RWPE2 (cell line): ENCODE results near the gene SEPTIN1.
"Not testable (repeated sequence)": the region's sequence is repeated elsewhere in the genome, so short reads cannot be mapped to it uniquely, and the experiment has no call there.

Experiments
- ATAC-seq: fragments of 200-7000 bp; cut with Tn5 transposase; 3 replicates; pipeline ENCODE4 v1.9.1; 2021; ENCODE audit warnings: low read depth
- DNase-seq: peaks from one replicate; pipeline ENCODE4 v3.0.0-alpha.2; 2020; ENCODE audit warnings: low spot score
- H3K27ac ChIP-seq: fragments of 450-650 bp; 2 replicates; pipeline ENCODE4 v1.5.1; 2017; ENCODE audit warnings: mild to moderate bottlenecking; ENCODE audit not compliant: poor library complexity, severe bottlenecking
- H3K27me3 ChIP-seq: fragments of 250-450 bp; sonication (Bioruptor Pico); 2 replicates; pipeline ENCODE4 v1.5.1; 2021; ENCODE audit warnings: mild to moderate bottlenecking, moderate library complexity; ENCODE audit not compliant: insufficient read depth, poor library complexity, severe bottlenecking
- H3K36me3 ChIP-seq: fragments of 250-450 bp; sonication (Bioruptor Pico); 2 replicates; pipeline ENCODE4 v1.5.1; 2020; ENCODE audit warnings: low read depth, mild to moderate bottlenecking, moderate library complexity
- H3K4me1 ChIP-seq: fragments of 250-450 bp; sonication (Bioruptor Pico); 2 replicates; pipeline ENCODE4 v1.5.1; 2021; ENCODE audit warnings: mild to moderate bottlenecking, moderate library complexity; ENCODE audit not compliant: insufficient read depth, poor library complexity, severe bottlenecking
- H3K4me3 ChIP-seq: fragments of 250-450 bp; sonication (Bioruptor Pico); 2 replicates; pipeline ENCODE4 v1.5.1; 2021; ENCODE audit warnings: mild to moderate bottlenecking, moderate library complexity; ENCODE audit not compliant: severe bottlenecking
- H3K9me3 ChIP-seq: fragments of 250-450 bp; sonication (Bioruptor Pico); 2 replicates; pipeline ENCODE4 v1.5.1; 2021; ENCODE audit warnings: mild to moderate bottlenecking, moderate library complexity; ENCODE audit not compliant: severe bottlenecking
- TF ChIP-seq, protein P1 (sequence below): fragments of 450-650 bp; IDR thresholded peaks from one replicate; pipeline ENCODE4 v1.5.1; 2017; ENCODE audit warnings: mild to moderate bottlenecking, moderate library complexity; ENCODE audit not compliant: poor library complexity, severe bottlenecking

SEPTIN1 gene

DNA sequence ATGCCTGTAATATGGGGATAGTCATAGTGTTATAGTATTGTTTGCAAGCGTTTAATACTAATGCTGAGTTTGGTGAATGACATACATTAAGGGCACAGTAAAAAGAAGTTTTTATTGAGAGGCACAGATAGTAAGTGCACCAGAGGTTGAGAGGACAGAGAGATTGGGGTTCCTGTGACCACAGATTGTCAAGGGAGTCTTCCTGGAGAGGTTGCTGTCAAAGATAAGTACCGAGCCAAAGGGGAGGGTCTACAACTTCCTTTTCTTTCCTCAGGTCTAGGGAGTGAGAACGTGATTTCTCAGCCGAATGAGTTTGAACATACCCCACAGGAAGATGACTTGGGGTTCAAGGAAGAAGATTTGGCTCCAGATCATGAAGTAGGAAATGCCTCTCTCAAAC is 14.7 kb upstream of the SEPTIN1 start:
- H3K4me1 ChIP-seq = no peaks in the 10 kb centered on the region
- H3K27ac ChIP-seq = no peak overlapping the region
- H3K27me3 ChIP-seq = no peaks in the 10 kb centered on the region
- DNase-seq (no peak), ATAC-seq (no peak)
- no peak overlapping the region for H3K4me3 ChIP-seq
- H3K36me3 ChIP-seq = peaks cover 7% of the 10 kb centered on the region
- TF ChIP-seq, protein P1, sequence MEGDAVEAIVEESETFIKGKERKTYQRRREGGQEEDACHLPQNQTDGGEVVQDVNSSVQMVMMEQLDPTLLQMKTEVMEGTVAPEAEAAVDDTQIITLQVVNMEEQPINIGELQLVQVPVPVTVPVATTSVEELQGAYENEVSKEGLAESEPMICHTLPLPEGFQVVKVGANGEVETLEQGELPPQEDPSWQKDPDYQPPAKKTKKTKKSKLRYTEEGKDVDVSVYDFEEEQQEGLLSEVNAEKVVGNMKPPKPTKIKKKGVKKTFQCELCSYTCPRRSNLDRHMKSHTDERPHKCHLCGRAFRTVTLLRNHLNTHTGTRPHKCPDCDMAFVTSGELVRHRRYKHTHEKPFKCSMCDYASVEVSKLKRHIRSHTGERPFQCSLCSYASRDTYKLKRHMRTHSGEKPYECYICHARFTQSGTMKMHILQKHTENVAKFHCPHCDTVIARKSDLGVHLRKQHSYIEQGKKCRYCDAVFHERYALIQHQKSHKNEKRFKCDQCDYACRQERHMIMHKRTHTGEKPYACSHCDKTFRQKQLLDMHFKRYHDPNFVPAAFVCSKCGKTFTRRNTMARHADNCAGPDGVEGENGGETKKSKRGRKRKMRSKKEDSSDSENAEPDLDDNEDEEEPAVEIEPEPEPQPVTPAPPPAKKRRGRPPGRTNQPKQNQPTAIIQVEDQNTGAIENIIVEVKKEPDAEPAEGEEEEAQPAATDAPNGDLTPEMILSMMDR = no peak
- no peaks in the 10 kb centered on the region for H3K9me3 ChIP-seq

DNA sequence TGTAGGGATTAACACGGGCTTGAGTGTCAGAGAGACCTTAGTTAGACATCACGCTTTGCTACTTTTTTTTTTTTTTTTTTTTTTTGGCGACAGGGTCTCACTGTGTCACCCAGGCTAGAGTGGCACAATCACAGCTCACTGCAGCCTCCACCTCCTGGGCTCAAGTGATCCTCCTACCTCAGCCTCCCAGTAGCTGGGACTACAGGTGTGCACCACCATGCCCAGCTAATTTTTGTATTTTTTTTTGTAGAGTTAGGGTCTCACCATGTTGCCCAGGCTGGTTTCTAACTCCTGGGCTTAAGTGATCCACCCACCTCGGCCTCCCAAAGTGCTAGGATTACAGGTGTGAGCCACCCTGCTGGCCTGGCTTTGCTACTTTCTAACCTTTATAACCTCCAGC is 14.3 kb upstream of the SEPTIN1 start:
- peak overlapping the region; percentile 95 for H3K4me3 ChIP-seq
- not testable (repeated sequence) for H3K27me3 ChIP-seq, H3K4me1 ChIP-seq, ATAC-seq, H3K36me3 ChIP-seq, H3K9me3 ChIP-seq, DNase-seq
- peak overlapping the region; percentile 63 for H3K27ac ChIP-seq

DNA sequence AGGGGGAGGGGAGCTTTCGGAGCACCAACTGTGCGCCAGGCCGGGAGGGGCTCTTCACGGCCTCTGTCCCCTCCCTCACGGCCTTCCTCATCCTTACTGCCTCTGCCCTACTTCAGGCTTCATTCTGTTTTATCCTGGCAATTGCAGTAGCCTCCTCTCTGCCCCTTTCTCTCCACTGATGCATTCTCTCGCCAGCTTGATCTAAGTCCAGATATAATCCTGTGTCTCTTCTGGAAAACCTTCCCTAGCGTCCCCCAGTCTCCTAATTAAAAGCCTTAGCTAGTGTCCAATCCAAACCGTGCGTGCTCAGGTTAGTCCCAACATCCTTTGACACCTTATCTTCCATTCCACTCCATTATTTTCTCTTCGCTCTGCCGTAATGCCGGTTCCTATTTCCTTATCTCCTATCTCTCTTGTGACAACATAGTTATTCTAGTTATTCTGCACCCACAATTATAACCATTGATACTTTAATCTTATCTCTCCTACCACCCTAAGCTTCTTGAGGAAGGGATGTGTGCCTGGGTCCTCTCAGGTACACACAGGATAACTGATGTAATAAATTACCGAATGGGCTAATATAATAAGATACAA is 13.7 kb upstream of the SEPTIN1 start:
- TF ChIP-seq, protein P1 = no peak
- no peak for ATAC-seq

DNA sequence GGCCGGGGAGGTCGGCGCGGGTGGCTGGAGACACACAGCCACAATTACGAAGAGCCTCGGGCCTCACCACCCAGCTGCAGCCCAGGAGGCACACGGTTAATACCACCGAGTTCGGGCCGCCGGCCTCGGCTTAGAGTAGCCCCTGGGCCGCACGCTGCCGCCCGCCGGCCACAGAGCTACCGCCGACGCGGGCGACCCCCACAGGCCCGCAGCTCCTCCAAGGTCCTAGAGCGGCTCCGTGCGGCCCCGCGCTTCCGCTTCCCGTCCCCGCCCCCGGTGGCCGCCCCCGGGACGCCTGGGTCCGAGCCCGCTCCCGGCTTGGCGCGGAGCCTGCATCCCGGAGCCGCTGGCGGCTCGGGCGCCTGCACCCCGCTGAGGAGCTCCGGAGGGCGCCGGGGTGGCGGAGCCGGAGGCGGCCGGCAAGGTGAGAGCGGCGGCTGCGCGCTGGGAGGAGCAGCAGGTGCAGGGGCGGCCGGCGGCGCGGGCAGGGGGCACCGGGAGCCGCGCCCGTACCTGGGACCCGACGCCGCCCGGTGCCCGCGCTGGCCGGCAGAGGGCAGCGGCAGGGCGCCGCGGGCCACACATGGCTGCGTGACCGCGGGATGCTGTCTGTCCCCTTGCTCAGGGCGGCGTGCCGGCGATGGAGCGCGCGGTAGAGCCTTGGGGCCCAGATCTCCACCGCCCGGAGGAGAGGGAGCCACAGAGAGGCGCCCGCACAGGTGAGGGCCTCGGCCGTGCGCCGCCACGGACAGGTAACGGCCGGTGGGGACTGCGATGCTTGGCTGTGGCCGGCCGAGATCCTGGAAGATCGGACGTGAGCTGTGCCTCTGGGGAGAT is 13.0 kb upstream of the SEPTIN1 start, which contains the start of gene ZNF48:
ZNF48 (plus strand) TSS at position 266 of the 837 bp plus-strand sequence; CDS start at position 641, 375 bp downstream.
- TF ChIP-seq, protein P1 = peak; percentile 75
- DNase-seq (no peak), ATAC-seq (peak; percentile 85)
- H3K4me1 ChIP-seq = no peaks in the 10 kb centered on the region
- H3K36me3 ChIP-seq = peaks cover 7% of the 10 kb centered on the region
- peak within 1 kb of the TSS; percentile 95 for H3K4me3 ChIP-seq
- H3K27me3 ChIP-seq = no peaks in the 10 kb centered on the region
- peak within 1 kb of the TSS; percentile 63 for H3K27ac ChIP-seq
- H3K9me3 ChIP-seq = no peaks in the 10 kb centered on the region

More for the DNA sequence above, 13.7 kb upstream of the SEPTIN1 start:
- Histone ChIP-seq H3K4me3 (peak overlapping the region; percentile 95), H3K36me3 (peaks cover 7% of the 10 kb centered on the region), H3K27ac (peak overlapping the region; percentile 63), H3K4me1 (no peaks in the 10 kb centered on the region), H3K9me3 (no peaks in the 10 kb centered on the region), H3K27me3 (no peaks in the 10 kb centered on the region)
- DNase-seq = no peak

DNA sequence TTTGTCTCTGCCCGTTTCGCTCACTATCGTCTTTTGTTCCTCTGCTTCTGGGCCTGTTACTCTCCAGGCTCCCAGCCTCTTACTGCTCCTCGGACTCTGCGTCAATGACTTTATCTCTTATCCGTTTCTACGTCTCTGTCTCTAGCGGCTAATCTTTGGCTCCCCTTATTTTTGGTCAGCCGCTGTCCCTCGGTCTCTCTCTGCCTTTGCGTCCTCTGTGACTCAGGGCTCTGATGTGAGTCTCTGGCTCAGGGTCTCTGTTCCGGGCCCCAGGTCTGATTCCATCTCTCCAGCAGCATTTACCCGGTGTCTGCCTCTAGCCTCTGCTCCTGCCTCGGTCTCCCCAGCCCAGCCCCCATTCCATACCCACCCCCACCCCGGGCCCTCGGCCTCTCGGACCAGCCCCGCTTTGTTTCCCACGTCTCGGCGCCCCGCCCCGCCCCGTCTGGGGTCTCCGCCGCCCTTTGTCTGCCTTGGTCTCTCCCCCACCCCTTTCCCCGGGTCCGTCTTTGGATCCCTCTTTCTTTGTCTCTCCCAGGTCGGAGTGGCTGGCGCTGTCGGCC is 12.3 kb upstream of the SEPTIN1 start:
- TF ChIP-seq, protein P1 = no peak
- H3K36me3 ChIP-seq = peaks cover 7% of the 10 kb centered on the region
- no peaks in the 10 kb centered on the region for H3K9me3 ChIP-seq
- DNase-seq (no peak), ATAC-seq (peak; percentile 5; the same call in 1 of the 3 replicates)
- H3K27me3 ChIP-seq = no peaks in the 10 kb centered on the region
- peak overlapping the region; percentile 63 for H3K27ac ChIP-seq
- peak overlapping the region; percentile 95 for H3K4me3 ChIP-seq
- no peaks in the 10 kb centered on the region for H3K4me1 ChIP-seq
